ENCODE measurements around the gene CAP2.

The CAP2 gene

GRCh38 chr6:17591287-17591686 is 197.9 kb downstream of the CAP2 start:
- TF ChIP-seq CTCF (IDR thresholded peaks at IDR 0.05; ENCODE audit: borderline replicate concordance, extremely low read depth, low read length, poor library complexity, severe bottlenecking) (no peak), EZH2 (IDR thresholded peaks at IDR 0.05; ENCODE audit: borderline replicate concordance, low read depth, low read length, severe bottlenecking) (no peak)
- no peak overlapping the region for H3K4me2 ChIP-seq (ENCODE audit: insufficient read depth, low read length)
- no peak for DNase-seq

GRCh38 chr6:17593246-17593645 is 199.9 kb downstream of the CAP2 start:
- H3K27me3 ChIP-seq (ENCODE audit: insufficient read depth, low read length, poor library complexity), result no peaks in the 10 kb centered on the region
- no peaks in the 10 kb centered on the region for H4K20me1 ChIP-seq (ENCODE audit: insufficient read depth, low read length)
- H3K79me2 ChIP-seq (ENCODE audit: insufficient read depth, low read length), result no peaks in the 10 kb centered on the region
- no peak overlapping the region for H3K27ac ChIP-seq (ENCODE audit: low read length)
- H3K9me3 ChIP-seq (ENCODE audit: insufficient read depth, low read length, severe bottlenecking), result no peaks in the 10 kb centered on the region
- no peak overlapping the region for H3K4me2 ChIP-seq (ENCODE audit: insufficient read depth, low read length)
- H3K9ac ChIP-seq (ENCODE audit: low read depth, low read length), result no peak overlapping the region
- DNase-seq (no peak), ATAC-seq (ENCODE audit: insufficient read depth, low read depth) (no peak)
- peaks cover 14% of the 10 kb centered on the region for H3K4me1 ChIP-seq (ENCODE audit: insufficient read depth, low read length)
- no peak overlapping the region for H3K4me3 ChIP-seq (ENCODE audit: low read depth in 1 of 2, low read length in 2 of 2)
- TF ChIP-seq CTCF (IDR thresholded peaks at IDR 0.05; ENCODE audit: borderline replicate concordance, extremely low read depth, low read length, poor library complexity, severe bottlenecking) (no peak), EZH2 (IDR thresholded peaks at IDR 0.05; ENCODE audit: borderline replicate concordance, low read depth, low read length, severe bottlenecking) (no peak)
- H2AFZ ChIP-seq (ENCODE audit: low read depth, low read length), result no peak overlapping the region
- no peaks in the 10 kb centered on the region for H3K36me3 ChIP-seq (ENCODE audit: insufficient read depth, low read length)

More at GRCh38 chr6:17591287-17591686, 197.9 kb downstream of the CAP2 start:
- no peaks in the 10 kb centered on the region for H3K36me3 ChIP-seq (ENCODE audit: insufficient read depth, low read length)
- H3K27ac ChIP-seq (ENCODE audit: low read length), result no peak overlapping the region
- no peak overlapping the region for H3K9ac ChIP-seq (ENCODE audit: low read depth, low read length)
- peaks cover 14% of the 10 kb centered on the region for H3K4me1 ChIP-seq (ENCODE audit: insufficient read depth, low read length)
- H2AFZ ChIP-seq (ENCODE audit: low read depth, low read length), result no peak overlapping the region
- no peaks in the 10 kb centered on the region for H3K79me2 ChIP-seq (ENCODE audit: insufficient read depth, low read length)
- H3K27me3 ChIP-seq (ENCODE audit: insufficient read depth, low read length, poor library complexity), result no peaks in the 10 kb centered on the region
- H3K9me3 ChIP-seq (ENCODE audit: insufficient read depth, low read length, severe bottlenecking), result no peaks in the 10 kb centered on the region
- no peak overlapping the region for H3K4me3 ChIP-seq (ENCODE audit: low read depth in 1 of 2, low read length in 2 of 2)
- ATAC-seq (ENCODE audit: insufficient read depth, low read depth), result no peak
- no peaks in the 10 kb centered on the region for H4K20me1 ChIP-seq (ENCODE audit: insufficient read depth, low read length)

GRCh38 chr6:17596085-17596484 is 202.7 kb downstream of the CAP2 start:
- TF ChIP-seq EZH2 (IDR thresholded peaks at IDR 0.05; ENCODE audit: borderline replicate concordance, low read depth, low read length, severe bottlenecking) (no peak), CTCF (IDR thresholded peaks at IDR 0.05; ENCODE audit: borderline replicate concordance, extremely low read depth, low read length, poor library complexity, severe bottlenecking) (no peak)

More at GRCh38 chr6:17596085-17596484, 202.7 kb downstream of the CAP2 start:
- Histone ChIP-seq H3K4me2 (ENCODE audit: insufficient read depth, low read length) (no peak overlapping the region), H3K36me3 (ENCODE audit: insufficient read depth, low read length) (no peaks in the 10 kb centered on the region), H3K9ac (ENCODE audit: low read depth, low read length) (no peak overlapping the region), H3K9me3 (ENCODE audit: insufficient read depth, low read length, severe bottlenecking) (no peaks in the 10 kb centered on the region), H3K4me3 (ENCODE audit: low read depth in 1 of 2, low read length in 2 of 2) (no peak overlapping the region), H3K79me2 (ENCODE audit: insufficient read depth, low read length) (no peaks in the 10 kb centered on the region; the same call in 1 of the 2 replicates), H3K4me1 (ENCODE audit: insufficient read depth, low read length) (peaks cover 14% of the 10 kb centered on the region), H4K20me1 (ENCODE audit: insufficient read depth, low read length) (no peaks in the 10 kb centered on the region), H3K27ac (ENCODE audit: low read length) (no peak overlapping the region), H3K27me3 (ENCODE audit: insufficient read depth, low read length, poor library complexity) (no peaks in the 10 kb centered on the region), H2AFZ (ENCODE audit: low read depth, low read length) (no peak overlapping the region)
- no peak for ATAC-seq (ENCODE audit: insufficient read depth, low read depth)
- DNase-seq, result no peak
